Suprapubic skin (tissue), 4 donors: ENCODE results near the gene KCTD19.

ENCODE experiments used
- CTCF ChIP-seq, 2 donors: fragments of 200-600 bp in 1 of 2; fragments of 450-650 bp in 1 of 2; sonication (generic) in 1 of 2; IDR thresholded peaks; one replicate each; pipeline ENCODE4 v1.5.1; 2016 to 2019; ENCODE audit warnings: antibody characterized with exemption in 2 of 2, mild to moderate bottlenecking in 1 of 2, moderate library complexity in 1 of 2
- EP300 ChIP-seq: sonication (generic); formaldehyde crosslinking; IDR thresholded peaks from one replicate; pipeline ENCODE4 v1.6.1; 2017; ENCODE audit warnings: antibody characterized with exemption
- POLR2A ChIP-seq, 2 donors: fragments of 450-650 bp; IDR thresholded peaks; one replicate each; pipeline ENCODE4 v1.6.1; 2017; ENCODE audit warnings: antibody characterized with exemption in 2 of 2, mild to moderate bottlenecking in 2 of 2, moderate library complexity in 2 of 2
- POLR2AphosphoS5 ChIP-seq, 3 donors: sonication (generic); formaldehyde crosslinking; IDR thresholded peaks; one replicate each; pipeline ENCODE4 v1.6.1; 2017; ENCODE audit warnings: antibody characterized with exemption in 3 of 3

- no peak for TF ChIP-seq POLR2A (IDR thresholded peaks at IDR 0.05)
- TF ChIP-seq CTCF (IDR thresholded peaks at IDR 0.05) = no peak
- no peak for TF ChIP-seq POLR2AphosphoS5 (IDR thresholded peaks at IDR 0.05)
- TF ChIP-seq EP300 = no peak
These were observed 3.4 kb upstream of the KCTD19 start for GRCh38 chr16:67329901-67330300.
